Effector CD8-positive, alpha-beta T cell (primary cell): ENCODE data around the gene PPAT.
"Not testable (repeated sequence)": the region's sequence is repeated elsewhere in the genome, so short reads cannot be mapped to it uniquely, and the experiment has no call there.

ENCODE experiments used
- DNase-seq: peaks from one replicate; lab custom pipeline; 2025; lab: John Stamatoyannopoulos, UW

The PPAT gene

GRCh38 chr4:56386091-56386490 lies 49.3 kb downstream of the PPAT start:
- DNase-seq = no peak

DNA sequence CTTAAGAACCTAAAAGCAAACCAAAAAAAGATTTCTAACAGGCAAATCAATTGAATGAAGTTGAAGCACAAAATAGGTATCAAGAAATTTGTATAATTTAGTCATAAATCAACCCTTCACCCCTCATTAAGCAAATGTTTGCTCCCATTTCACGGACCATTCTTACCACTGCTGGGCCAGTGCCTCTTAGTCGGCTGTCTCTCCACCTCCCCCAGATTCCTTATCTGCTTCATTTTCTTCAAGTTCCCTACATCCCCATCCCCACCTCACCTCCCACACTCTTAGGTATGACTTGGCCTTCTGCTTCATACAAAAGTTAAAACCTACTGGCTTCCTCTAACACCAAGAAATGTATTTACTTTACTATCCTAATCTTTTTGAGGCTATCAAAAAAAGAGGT lies 60.0 kb downstream of the PPAT start:
- no peak for DNase-seq

DNA sequence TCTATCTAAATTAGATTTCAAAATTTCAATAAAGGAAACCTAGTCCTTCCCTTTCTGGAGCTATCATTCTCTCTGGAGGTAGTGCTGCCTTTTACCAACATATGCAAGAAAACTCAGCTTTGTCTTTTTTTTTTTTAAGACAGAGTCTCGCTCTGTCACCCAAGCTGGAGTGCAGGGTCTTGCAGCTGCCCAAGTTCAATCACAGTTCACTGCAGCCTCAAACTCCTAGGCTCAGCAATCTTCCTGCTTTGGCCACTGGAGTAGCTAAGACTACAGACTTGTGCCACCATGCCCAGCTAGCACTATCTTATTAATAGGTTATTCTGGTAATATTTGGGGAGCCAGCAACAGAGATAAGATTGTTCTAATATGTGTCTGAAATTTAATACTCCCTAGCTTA lies 60.5 kb downstream of the PPAT start:
- no peak for DNase-seq

GRCh38 chr4:56372774-56373173 lies 62.6 kb downstream of the PPAT start:
- DNase-seq = no peak

GRCh38 chr4:56371426-56372220 lies 63.8 kb downstream of the PPAT start:
- DNase-seq = no peak

DNA sequence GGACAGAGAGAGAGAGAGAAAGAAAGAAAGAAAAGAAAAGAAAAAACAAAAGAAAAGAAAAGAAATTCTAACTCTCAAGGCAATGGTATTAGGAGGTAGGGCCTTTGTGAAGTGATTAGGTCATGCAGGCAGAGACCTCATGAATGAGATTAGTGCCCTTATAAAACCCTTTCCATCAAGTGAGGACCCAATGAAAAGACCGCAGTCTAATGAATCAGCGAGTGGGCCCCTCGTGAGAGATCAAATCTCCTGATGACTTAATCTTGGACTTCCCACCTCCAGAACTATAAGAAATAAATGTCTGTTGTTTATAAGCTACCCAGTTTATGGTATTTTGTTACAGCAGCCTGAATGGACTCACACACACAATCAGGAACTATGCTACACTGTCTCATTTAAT lies 65.0 kb downstream of the PPAT start:
- DNase-seq = no peak

- not testable (repeated sequence) for DNase-seq
These were observed 72.4 kb downstream of the PPAT start for GRCh38 chr4:56362981-56363380.

- no peak for DNase-seq
These were observed 75.3 kb downstream of the PPAT start for GRCh38 chr4:56360071-56360470.

DNA sequence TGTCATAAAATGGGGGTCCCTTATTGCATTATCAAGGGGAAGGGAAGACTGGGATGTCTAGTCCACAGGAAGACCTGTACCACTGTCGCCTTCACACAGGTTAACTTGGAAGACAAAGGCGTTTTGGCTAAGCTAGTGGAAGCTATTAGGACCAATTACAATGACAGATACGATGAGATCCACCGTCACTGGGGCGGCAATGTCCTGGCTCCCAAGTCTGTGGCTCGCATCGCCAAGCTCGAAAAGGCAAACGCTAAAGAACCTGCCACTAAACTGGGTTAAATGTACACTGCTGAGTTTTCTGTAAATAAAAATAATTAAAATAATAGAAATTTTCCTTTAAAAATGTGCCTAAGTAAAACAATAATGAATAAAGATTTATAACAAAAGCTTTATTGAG lies 78.8 kb downstream of the PPAT start:
- no peak for DNase-seq

DNA sequence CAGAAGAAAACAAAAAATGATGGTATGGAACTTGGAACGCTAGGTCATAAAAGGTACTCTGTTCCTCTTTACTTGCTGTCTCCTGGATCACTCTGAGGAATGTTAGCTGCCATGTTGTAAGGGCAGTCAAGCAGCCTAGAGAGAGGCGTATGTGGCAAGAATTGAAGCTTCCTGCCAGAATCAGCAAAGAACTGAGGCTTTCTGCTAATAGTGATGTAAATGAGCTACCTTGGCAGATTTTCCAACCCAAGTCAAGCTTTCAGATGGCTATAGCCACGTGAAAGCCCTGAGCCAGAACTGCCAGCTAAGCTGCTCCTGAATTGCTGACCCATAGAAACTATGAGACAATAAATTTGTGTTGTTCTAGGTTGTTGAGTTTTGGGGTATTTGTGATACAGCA lies 86.8 kb downstream of the PPAT start:
- no peak for DNase-seq

DNA sequence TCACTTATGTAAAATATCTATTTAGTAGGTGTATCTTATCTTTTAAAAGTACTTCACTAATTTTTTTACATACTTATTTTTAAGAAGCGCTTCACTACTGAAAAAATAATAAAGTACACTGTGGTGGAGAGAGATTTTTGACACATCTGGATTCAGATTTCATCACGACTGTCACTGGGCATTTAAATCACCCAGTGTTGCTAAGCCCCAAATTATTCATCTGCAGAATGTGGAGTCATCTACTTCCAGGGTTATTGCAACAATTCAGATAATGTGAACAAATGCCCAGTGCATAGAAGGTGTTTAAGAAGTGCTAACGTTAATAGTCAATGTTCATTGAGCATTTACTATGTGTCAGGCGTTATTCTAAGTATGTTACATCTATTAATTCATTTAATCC lies 90.0 kb downstream of the PPAT start:
- DNase-seq = no peak
